PFSK-1 (cell line): ENCODE results near the gene GPR55.

Experiments used
- POLR2AphosphoS5 ChIP-seq: IDR thresholded peaks from 2 replicates; pipeline ENCODE4 v1.6.1; 2012; ENCODE audit warnings: low read depth, mild to moderate bottlenecking, control low read depth, low read length, moderate library complexity
- SIN3A ChIP-seq: IDR thresholded peaks from 2 replicates; pipeline ENCODE4 v1.6.1; 2012; ENCODE audit warnings: mild to moderate bottlenecking, low read length, moderate library complexity, borderline replicate concordance; ENCODE audit not compliant: insufficient read depth
- TAF1 ChIP-seq: IDR thresholded peaks from 2 replicates; pipeline ENCODE4 v1.6.1; 2012; ENCODE audit warnings: low read length, control low read depth, borderline replicate concordance; ENCODE audit not compliant: insufficient read depth

- no peak for TF ChIP-seq TAF1
- no peak for TF ChIP-seq POLR2AphosphoS5
- no peak for TF ChIP-seq SIN3A
Measured at GRCh38 chr2:230947908-230948365, 22.9 kb upstream of the GPR55 start.
